Activated B cell treated with CpG ODN at 0.5 μM for 24 hours (primary cell): ENCODE data around the gene TREML2. TPM values are rescaled to one million over a fixed set of nuclear protein-coding genes. Genes with fewer than 3 reads are reported as not detected.

ENCODE experiments used
- ATAC-seq: fragments of 200-7000 bp; cut with Tn5 transposase; one replicate; pipeline ENCODE4 v1.10.0; 2021; ENCODE audit warnings: low read depth, mild to moderate bottlenecking, moderate library complexity
- CTCF ChIA-PET: fragments of 350-600 bp; sonication (Branson Sonifier 250); formaldehyde crosslinking; loops from one replicate; lab custom pipeline; 2021; ENCODE audit warnings: antibody characterized with exemption; lab: Charles Lee
- POLR2A ChIA-PET: fragments of 350-600 bp; sonication (Branson Sonifier 250); formaldehyde crosslinking; loops from one replicate; lab custom pipeline; 2021; ENCODE audit warnings: antibody characterized with exemption; lab: Charles Lee
- DNase-seq: peaks from one replicate; pipeline ENCODE4 v3.0.0; 2022
- H3K27ac Mint-ChIP-seq: one replicate; pipeline ENCODE4 v1.8.0; 2020; ENCODE audit warnings: mixed read lengths
- H3K27me3 Mint-ChIP-seq: one replicate; pipeline ENCODE4 v1.8.0; 2021; ENCODE audit warnings: mixed read lengths
- H3K36me3 Mint-ChIP-seq: one replicate; pipeline ENCODE4 v1.8.0; 2021; ENCODE audit warnings: low read depth, mixed read lengths
- H3K4me1 Mint-ChIP-seq: one replicate; pipeline ENCODE4 v1.8.0; 2021; ENCODE audit warnings: mixed read lengths
- H3K4me3 Mint-ChIP-seq: one replicate; pipeline ENCODE4 v1.8.0; 2020; ENCODE audit warnings: mild to moderate bottlenecking, mixed read lengths
- H3K9me3 Mint-ChIP-seq: one replicate; pipeline ENCODE4 v1.8.0; 2020; ENCODE audit warnings: mixed read lengths
- CTCF ChIP-seq: fragments of 200-600 bp; IDR thresholded peaks from one replicate; pipeline ENCODE4 v1.8.0; 2022; ENCODE audit warnings: antibody characterized with exemption, mild to moderate bottlenecking
- intact Hi-C: fragments of 100-400 bp; cut with micrococcal nuclease; formaldehyde crosslinking; loops from one replicate; pipeline ENCODE4 v1.15.1; 2024
- total RNA-seq: library from RNA; stranded (reverse); gene quantifications from 2 replicates; pipeline ENCODE4 v1.2.3, GENCODE V29; 2022

TREML2 gene
- total RNA-seq, 1 donor from 2014 or later, result 10.2 TPM

GRCh38 chr6:41239467-41240159 is 38.7 kb upstream of the TREML2 start:
- peaks cover 32% of the 10 kb centered on the region for H3K27me3 Mint-ChIP-seq
- intact Hi-C loops, result no loop called here
- no peaks in the 10 kb centered on the region for H3K9me3 Mint-ChIP-seq
- POLR2A ChIA-PET, result no interaction called here
- H3K36me3 Mint-ChIP-seq, result no peaks in the 10 kb centered on the region
- ATAC-seq (no peak), DNase-seq (no peak)
- no peak overlapping the region for H3K27ac Mint-ChIP-seq
- peaks cover 9% of the 10 kb centered on the region for H3K4me1 Mint-ChIP-seq
- H3K4me3 Mint-ChIP-seq, result no peak overlapping the region
- CTCF ChIA-PET, result no interaction called here
- no peak for TF ChIP-seq CTCF

GRCh38 chr6:41237128-41237527 is 36.2 kb upstream of the TREML2 start:
- ChIA-PET POLR2A (no interaction called here), CTCF (no interaction called here)
- intact Hi-C loops, result no loop called here
- no peak for TF ChIP-seq CTCF
- no peaks in the 10 kb centered on the region for H3K9me3 Mint-ChIP-seq
- DNase-seq (no peak), ATAC-seq (no peak)
- H3K4me3 Mint-ChIP-seq, result no peak overlapping the region
- H3K27ac Mint-ChIP-seq, result no peak overlapping the region
- peaks cover 28% of the 10 kb centered on the region for H3K27me3 Mint-ChIP-seq
- peaks cover 9% of the 10 kb centered on the region for H3K4me1 Mint-ChIP-seq
- H3K36me3 Mint-ChIP-seq, result no peaks in the 10 kb centered on the region

GRCh38 chr6:41236276-41236675 is 35.3 kb upstream of the TREML2 start:
- no peak overlapping the region for H3K4me3 Mint-ChIP-seq
- TF ChIP-seq CTCF, result no peak

GRCh38 chr6:41232667-41233066 is 31.7 kb upstream of the TREML2 start:
- no peak for ATAC-seq
- intact Hi-C loops, result no loop called here
- POLR2A ChIA-PET, result no interaction called here
- no peak for TF ChIP-seq CTCF
- Mint-ChIP-seq H3K27me3 (peaks cover 19% of the 10 kb centered on the region), H3K27ac (no peak overlapping the region), H3K36me3 (no peaks in the 10 kb centered on the region), H3K9me3 (no peaks in the 10 kb centered on the region), H3K4me1 (peaks cover 9% of the 10 kb centered on the region), H3K4me3 (no peak overlapping the region)
- CTCF ChIA-PET, result no interaction called here
- DNase-seq, result no peak

More at GRCh38 chr6:41236276-41236675, 35.3 kb upstream of the TREML2 start:
- Mint-ChIP-seq H3K27ac (no peak overlapping the region), H3K9me3 (no peaks in the 10 kb centered on the region), H3K36me3 (no peaks in the 10 kb centered on the region), H3K4me1 (peaks cover 9% of the 10 kb centered on the region), H3K27me3 (peaks cover 28% of the 10 kb centered on the region)
- ChIA-PET CTCF (no interaction called here), POLR2A (no interaction called here)
- intact Hi-C loops, result no loop called here
- DNase-seq (no peak), ATAC-seq (no peak)

- H3K4me3 Mint-ChIP-seq, result no peak overlapping the region
- intact Hi-C loops, result no loop called here
- peaks cover 13% of the 10 kb centered on the region for H3K27me3 Mint-ChIP-seq
- DNase-seq (no peak), ATAC-seq (no peak)
- CTCF ChIA-PET, result no interaction called here
- peaks cover 9% of the 10 kb centered on the region for H3K4me1 Mint-ChIP-seq
- no peaks in the 10 kb centered on the region for H3K36me3 Mint-ChIP-seq
- POLR2A ChIA-PET, result no interaction called here
- TF ChIP-seq CTCF, result no peak
- no peaks in the 10 kb centered on the region for H3K9me3 Mint-ChIP-seq
- H3K27ac Mint-ChIP-seq, result no peak overlapping the region
Observed at GRCh38 chr6:41231246-41231645, 30.3 kb upstream of the TREML2 start.
